Stomach (tissue), 9 donors: Measurements from ENCODE around the gene C22orf23. TPM values are rescaled to one million over a fixed set of nuclear protein-coding genes. Genes with fewer than 3 reads are reported as not detected.

Experiments used
- DNase-seq, 2 donors: peaks; one replicate each; pipeline versions ENCODE4 v3.0.0 to v3.0.0-alpha.2; 2013 to 2019
- H3K27ac ChIP-seq, 5 donors: fragments of 200-600 bp in 4 of 5; sonication (generic) in 4 of 5; one replicate each; pipeline ENCODE4 v1.5.1; 2013 to 2019; ENCODE audit warnings: mild to moderate bottlenecking in 1 of 5, moderate library complexity in 1 of 5
- H3K27me3 ChIP-seq, 3 donors: fragments of 200-600 bp; sonication (generic); one replicate each; pipeline ENCODE4 v1.5.1; 2017 to 2019; ENCODE audit warnings: mixed run types in 1 of 3
- H3K36me3 ChIP-seq, 4 donors: fragments of 200-600 bp; sonication (generic); 1 replicate in 3 of 4; 2 replicates in 1 of 4; pipeline ENCODE4 v1.5.1; 2016 to 2019
- H3K4me1 ChIP-seq, 4 donors: fragments of 200-600 bp; sonication (generic); one replicate each; pipeline ENCODE4 v1.5.1; 2016 to 2019
- H3K4me3 ChIP-seq, 4 donors: fragments of 200-600 bp; sonication (generic) in 3 of 4; one replicate each; pipeline ENCODE4 v1.5.1; 2016 to 2019; ENCODE audit warnings: mild to moderate bottlenecking in 1 of 4
- H3K9me3 ChIP-seq, 4 donors: fragments of 200-600 bp; sonication (generic); one replicate each; pipeline ENCODE4 v1.5.1; 2016 to 2019
- EP300 ChIP-seq: sonication (generic); formaldehyde crosslinking; IDR thresholded peaks from one replicate; pipeline ENCODE4 v1.6.1; 2017; ENCODE audit warnings: antibody characterized with exemption
- POLR2A ChIP-seq, 4 donors: fragments of 450-650 bp; IDR thresholded peaks; one replicate each; pipeline ENCODE4 v1.6.1; 2016; ENCODE audit warnings: antibody characterized with exemption in 4 of 4, control low read depth in 2 of 4, mild to moderate bottlenecking in 1 of 4, moderate library complexity in 1 of 4
- POLR2AphosphoS5 ChIP-seq, 3 donors: sonication (generic); formaldehyde crosslinking; IDR thresholded peaks; one replicate each; pipeline ENCODE4 v1.6.1; 2016; ENCODE audit warnings: antibody characterized with exemption in 3 of 3
- WGBS, 5 donors: extraction: QIAGEN DNeasy Blood & Tissue Kit in 3 of 5; methylation state at CpG; one replicate each; pipeline versions ENCODE4 v1.1.5 to v1.1.7; 2013 to 2018; 5-methylcytosine and 5-hydroxymethylcytosine counted together
- intact Hi-C: fragments of 100-400 bp; cut with DNase I; formaldehyde crosslinking; loops from one replicate; pipeline ENCODE4 v1.15.1; 2023; ENCODE audit warnings: low total_unique reads
- polyA plus RNA-seq, 3 donors: library from polyadenylated mRNA; stranded (reverse); fragments of 200-250 nt; gene quantifications; one replicate each; pipeline ENCODE4 v1.2.3, GENCODE V29; 2013
- total RNA-seq, 5 donors: library from RNA; depleted of rRNA; stranded (reverse); fragments of >200 nt; gene quantifications; one replicate each; pipeline versions ENCODE4 v1.1.0 to v1.2.3, GENCODE V29; 2014 to 2016
- TF ChIP-seq, protein P1 (sequence below), 7 experiments: fragments of 450-650 bp in 4 of 7; fragments of 200-600 bp in 3 of 7; sonication (generic) in 3 of 7; IDR thresholded peaks; one replicate each; pipeline ENCODE4 v1.5.1; 2016 to 2019; ENCODE audit warnings: antibody characterized with exemption in 7 of 7, control low read depth in 2 of 7, mild to moderate bottlenecking in 1 of 7
- donor health status: healthy with polysubstance abuse.
- donor health status: Bipolar disorder and iron deficiency.
- donor health status: healthy.

The C22orf23 gene
- total and polyA plus RNA-seq, 8 donors, result 0.18 to 1.2 (median 0.31) TPM; not detected in 5

DNA sequence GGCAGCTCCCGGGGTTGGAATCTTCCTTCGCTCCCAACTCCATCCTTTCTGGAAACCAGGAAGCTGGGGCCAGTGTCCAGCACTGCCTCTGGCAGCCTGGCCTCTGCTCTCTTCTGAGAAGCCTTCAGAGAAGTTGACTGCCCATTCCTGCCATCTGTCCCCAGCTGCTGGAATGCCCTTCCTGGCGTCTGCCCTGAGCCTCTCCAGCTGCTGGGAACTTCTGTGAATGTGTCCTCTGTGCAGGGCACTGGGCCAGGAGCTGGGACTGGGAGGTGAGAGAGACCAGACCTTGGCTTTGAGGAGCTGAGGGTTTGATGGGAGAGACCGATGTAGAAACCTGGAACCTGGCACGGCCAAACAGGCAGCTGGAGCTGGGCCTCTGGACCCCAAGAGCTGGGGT is 36.9 kb upstream of the C22orf23 start:
- peak overlapping the region in 1 of 5 donors; percentile 13 for H3K27ac ChIP-seq
- H3K36me3 ChIP-seq, result peaks cover 0 to 14% (median 7%) of the 10 kb centered on the region in 4 donors
- DNase-seq, result no peak
- intact Hi-C loops, result no loop called here
- no peak overlapping the region for H3K4me3 ChIP-seq
- 64 to 74% (median 70%) methylated on average over 3 to 5 of the region's 5 CpGs for WGBS, 5 donors
- no peaks in the 10 kb centered on the region for H3K27me3 ChIP-seq
- no peak for TF ChIP-seq POLR2AphosphoS5 (IDR thresholded peaks at IDR 0.05)
- no peak for TF ChIP-seq EP300
- TF ChIP-seq, protein P1, sequence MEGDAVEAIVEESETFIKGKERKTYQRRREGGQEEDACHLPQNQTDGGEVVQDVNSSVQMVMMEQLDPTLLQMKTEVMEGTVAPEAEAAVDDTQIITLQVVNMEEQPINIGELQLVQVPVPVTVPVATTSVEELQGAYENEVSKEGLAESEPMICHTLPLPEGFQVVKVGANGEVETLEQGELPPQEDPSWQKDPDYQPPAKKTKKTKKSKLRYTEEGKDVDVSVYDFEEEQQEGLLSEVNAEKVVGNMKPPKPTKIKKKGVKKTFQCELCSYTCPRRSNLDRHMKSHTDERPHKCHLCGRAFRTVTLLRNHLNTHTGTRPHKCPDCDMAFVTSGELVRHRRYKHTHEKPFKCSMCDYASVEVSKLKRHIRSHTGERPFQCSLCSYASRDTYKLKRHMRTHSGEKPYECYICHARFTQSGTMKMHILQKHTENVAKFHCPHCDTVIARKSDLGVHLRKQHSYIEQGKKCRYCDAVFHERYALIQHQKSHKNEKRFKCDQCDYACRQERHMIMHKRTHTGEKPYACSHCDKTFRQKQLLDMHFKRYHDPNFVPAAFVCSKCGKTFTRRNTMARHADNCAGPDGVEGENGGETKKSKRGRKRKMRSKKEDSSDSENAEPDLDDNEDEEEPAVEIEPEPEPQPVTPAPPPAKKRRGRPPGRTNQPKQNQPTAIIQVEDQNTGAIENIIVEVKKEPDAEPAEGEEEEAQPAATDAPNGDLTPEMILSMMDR (IDR thresholded peaks at IDR 0.05), result no peak
- no peak for TF ChIP-seq POLR2A (IDR thresholded peaks at IDR 0.05)
- H3K9me3 ChIP-seq, result no peaks in the 10 kb centered on the region
- peaks cover 0 to 6% (median 0%) of the 10 kb centered on the region in 4 donors for H3K4me1 ChIP-seq

DNA sequence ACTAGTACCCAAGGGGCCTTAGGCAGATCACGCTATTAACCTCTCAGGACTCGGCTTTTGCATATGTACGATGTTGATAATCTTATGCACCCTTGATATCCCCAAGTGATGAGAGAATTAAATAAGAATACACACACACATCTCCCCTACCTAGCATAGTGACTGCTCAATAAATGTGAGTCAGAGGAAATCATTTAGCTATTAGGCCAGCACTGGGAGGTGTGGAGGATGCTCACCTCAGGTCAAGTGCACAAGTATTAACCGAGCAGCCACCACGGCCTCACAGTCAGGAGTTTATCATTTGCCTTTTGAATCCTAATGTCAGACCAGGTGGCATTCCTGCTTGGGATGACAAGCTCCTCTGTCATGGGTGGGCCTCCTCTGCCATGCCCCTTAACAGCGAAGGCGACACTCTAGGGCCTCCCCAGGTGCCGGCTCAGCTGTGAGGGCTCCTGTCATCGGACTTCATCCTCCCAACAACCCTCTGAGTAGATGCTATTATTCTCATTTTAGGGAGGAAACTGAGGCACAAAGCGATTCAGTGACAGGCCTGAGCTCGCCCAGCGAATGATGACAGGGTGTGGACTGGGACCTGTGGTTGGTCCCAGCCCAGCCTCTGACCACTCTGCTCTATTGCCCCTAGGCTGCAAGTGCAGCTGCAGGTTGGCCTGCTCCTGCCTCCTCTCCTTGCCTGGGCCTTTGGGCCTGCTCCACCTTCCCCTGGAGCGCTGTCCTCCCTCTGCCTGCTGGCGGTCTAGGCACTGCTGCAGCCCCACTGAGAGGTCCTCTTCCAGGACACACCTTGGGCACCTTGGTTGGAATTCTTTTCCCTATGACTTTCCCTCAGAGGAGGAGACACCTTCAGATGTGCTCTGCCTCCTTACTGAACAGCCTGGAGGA is 36.0 kb upstream of the C22orf23 start:
- Histone ChIP-seq H3K36me3 (peaks cover 0 to 14% (median 7%) of the 10 kb centered on the region in 4 donors), H3K27me3 (no peaks in the 10 kb centered on the region), H3K4me1 (peaks cover 0 to 6% (median 0%) of the 10 kb centered on the region in 4 donors), H3K4me3 (no peak overlapping the region), H3K9me3 (no peaks in the 10 kb centered on the region), H3K27ac (peak overlapping the region in 1 of 5 donors; percentile 13)
- WGBS, 5 donors, result 88 to 93% (median 90%) methylated on average over 13 to 14 of the region's 14 CpGs
- intact Hi-C loops, result no loop called here
- TF ChIP-seq, protein P1 (IDR thresholded peaks at IDR 0.05), result no peak
- TF ChIP-seq POLR2AphosphoS5 (IDR thresholded peaks at IDR 0.05) (no peak), POLR2A (IDR thresholded peaks at IDR 0.05) (no peak), EP300 (no peak)
- DNase-seq, result no peak

DNA sequence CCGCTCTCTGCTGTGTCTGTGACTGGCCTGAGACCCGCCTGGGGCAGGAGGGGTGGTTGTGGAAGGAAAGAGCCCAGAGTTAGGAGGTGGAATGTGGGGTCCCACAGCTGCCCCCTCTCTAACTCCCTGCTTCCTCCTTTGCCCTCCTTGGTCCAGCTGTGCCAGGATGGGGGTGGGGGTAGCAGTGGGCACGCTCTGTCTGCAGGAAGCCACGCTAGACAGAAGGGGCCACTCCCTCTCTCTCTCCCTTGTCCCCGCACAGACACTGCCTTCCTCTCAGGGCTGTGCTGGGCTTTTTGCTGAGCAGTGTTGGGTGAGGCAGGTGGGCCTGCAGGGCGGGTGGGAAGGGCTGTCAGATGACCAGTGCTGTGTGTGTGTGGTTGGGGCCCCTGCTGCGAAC is 33.0 kb upstream of the C22orf23 start:
- H3K27me3 ChIP-seq, result no peaks in the 10 kb centered on the region
- no peak for TF ChIP-seq POLR2AphosphoS5 (IDR thresholded peaks at IDR 0.05)
- TF ChIP-seq POLR2A (IDR thresholded peaks at IDR 0.05), result no peak
- no peak for TF ChIP-seq EP300
- TF ChIP-seq, protein P1 (IDR thresholded peaks at IDR 0.05), result no peak
- H3K36me3 ChIP-seq, result peaks cover 0 to 19% (median 7%) of the 10 kb centered on the region in 4 donors
- intact Hi-C loops, result no loop called here
- H3K9me3 ChIP-seq, result no peaks in the 10 kb centered on the region
- WGBS, 5 donors, result 79 to 89% (median 84%) methylated on average over 4 to 7 of the region's 7 CpGs
- no peak overlapping the region for H3K4me3 ChIP-seq
- no peak overlapping the region for H3K27ac ChIP-seq
- peaks cover 0 to 6% (median 0%) of the 10 kb centered on the region in 4 donors for H3K4me1 ChIP-seq
- no peak for DNase-seq

DNA sequence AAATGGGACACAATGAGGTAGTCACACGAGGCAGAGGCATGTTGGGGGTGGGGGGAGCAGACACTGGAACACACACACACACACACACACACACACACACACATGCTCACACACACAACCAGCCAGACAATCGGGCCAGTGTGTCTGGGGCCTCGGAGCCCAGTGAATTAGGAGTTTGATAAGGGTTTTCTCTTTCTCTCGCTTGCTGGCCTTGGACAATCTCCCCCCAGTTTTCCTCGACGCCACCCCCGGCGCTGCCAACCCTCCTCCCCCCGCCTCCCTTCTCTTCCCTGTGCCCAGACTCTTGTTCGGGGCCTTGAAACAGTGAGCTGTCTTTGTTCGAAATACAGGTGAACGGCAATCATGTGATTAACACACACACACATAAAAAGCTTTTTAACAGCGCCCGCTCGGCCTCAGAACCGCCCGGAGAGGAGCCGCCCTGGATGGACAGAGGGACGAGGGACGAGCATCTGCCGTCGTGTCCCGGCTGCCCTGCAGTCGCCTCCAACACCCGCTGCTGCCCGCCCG is 32.4 kb upstream of the C22orf23 start:
- Histone ChIP-seq H3K4me1 (peaks cover 0 to 6% (median 0%) of the 10 kb centered on the region in 4 donors), H3K36me3 (peaks cover 0 to 24% (median 7%) of the 10 kb centered on the region in 4 donors), H3K9me3 (no peaks in the 10 kb centered on the region), H3K27ac (no peak overlapping the region), H3K27me3 (no peaks in the 10 kb centered on the region), H3K4me3 (no peak overlapping the region)
- WGBS, 5 donors, result 76 to 93% (median 83%) methylated on average over 24 to 27 of the region's 27 CpGs
- intact Hi-C loops, result no loop called here
- DNase-seq, result peak in 1 of 2 donors; percentile 62
- no peak for TF ChIP-seq POLR2A (IDR thresholded peaks at IDR 0.05)
- no peak for TF ChIP-seq EP300
- TF ChIP-seq, protein P1 (IDR thresholded peaks at IDR 0.05), result no peak
- TF ChIP-seq POLR2AphosphoS5 (IDR thresholded peaks at IDR 0.05), result no peak
